ENCODE data around the gene C1QTNF8.

The C1QTNF8 gene

DNA sequence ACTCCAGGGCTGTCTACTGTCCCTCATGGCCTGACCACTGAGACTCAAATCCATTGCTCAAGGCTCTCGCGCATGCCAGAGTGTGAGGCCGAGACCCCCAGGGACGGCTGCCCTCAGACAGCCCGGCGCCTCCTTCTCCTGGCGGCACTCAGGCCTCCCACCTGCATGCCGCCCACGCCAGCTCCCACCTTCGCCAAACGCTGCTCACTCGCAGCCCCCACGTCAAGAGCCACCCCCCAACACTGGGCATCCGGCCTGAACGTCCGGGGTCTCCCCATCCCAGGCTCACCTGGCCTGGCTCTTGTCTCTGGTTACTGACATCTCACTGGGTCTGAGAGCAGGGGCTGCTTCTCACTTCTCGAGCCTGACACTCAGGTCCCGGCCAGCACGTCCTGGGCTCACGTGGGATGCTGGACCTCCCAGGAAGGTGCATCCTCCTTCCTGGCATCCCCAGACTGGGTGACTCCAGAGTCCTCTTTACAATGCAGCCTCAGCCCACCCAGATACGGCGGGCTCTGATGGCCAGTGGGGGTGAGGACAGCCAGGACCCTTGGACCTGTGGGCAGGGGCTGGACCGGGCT, 44.6 kb upstream of the C1QTNF8 start:
- no peaks in the 10 kb centered on the region for H3K9me2 ChIP-seq (ENCODE audit: low read depth, low read length)
- TF ChIP-seq, protein P1, sequence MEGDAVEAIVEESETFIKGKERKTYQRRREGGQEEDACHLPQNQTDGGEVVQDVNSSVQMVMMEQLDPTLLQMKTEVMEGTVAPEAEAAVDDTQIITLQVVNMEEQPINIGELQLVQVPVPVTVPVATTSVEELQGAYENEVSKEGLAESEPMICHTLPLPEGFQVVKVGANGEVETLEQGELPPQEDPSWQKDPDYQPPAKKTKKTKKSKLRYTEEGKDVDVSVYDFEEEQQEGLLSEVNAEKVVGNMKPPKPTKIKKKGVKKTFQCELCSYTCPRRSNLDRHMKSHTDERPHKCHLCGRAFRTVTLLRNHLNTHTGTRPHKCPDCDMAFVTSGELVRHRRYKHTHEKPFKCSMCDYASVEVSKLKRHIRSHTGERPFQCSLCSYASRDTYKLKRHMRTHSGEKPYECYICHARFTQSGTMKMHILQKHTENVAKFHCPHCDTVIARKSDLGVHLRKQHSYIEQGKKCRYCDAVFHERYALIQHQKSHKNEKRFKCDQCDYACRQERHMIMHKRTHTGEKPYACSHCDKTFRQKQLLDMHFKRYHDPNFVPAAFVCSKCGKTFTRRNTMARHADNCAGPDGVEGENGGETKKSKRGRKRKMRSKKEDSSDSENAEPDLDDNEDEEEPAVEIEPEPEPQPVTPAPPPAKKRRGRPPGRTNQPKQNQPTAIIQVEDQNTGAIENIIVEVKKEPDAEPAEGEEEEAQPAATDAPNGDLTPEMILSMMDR (IDR thresholded peaks at IDR 0.05; ENCODE audit: low read length), result no peak
- TF ChIP-seq EZH2 (IDR thresholded peaks at IDR 0.05; ENCODE audit: borderline replicate concordance, low read length), result no peak
- no peak overlapping the region for H3K4me2 ChIP-seq (ENCODE audit: low read length)
- H4K20me1 ChIP-seq (ENCODE audit: insufficient read depth, low read length), result no peaks in the 10 kb centered on the region
- H3K4me3 ChIP-seq (ENCODE audit: low read depth, low read length, poor library complexity, severe bottlenecking), result no peak overlapping the region
- no peak overlapping the region for H3K27ac ChIP-seq (ENCODE audit: low read depth, low read length, poor library complexity, severe bottlenecking)
- no peak overlapping the region for H2AFZ ChIP-seq (ENCODE audit: low read length)
- H3K4me1 ChIP-seq (ENCODE audit: insufficient read depth, low read length, severe bottlenecking), result no peaks in the 10 kb centered on the region
- no peak overlapping the region for H3K9ac ChIP-seq (ENCODE audit: low read length)
- no peaks in the 10 kb centered on the region for H3K9me3 ChIP-seq (ENCODE audit: low read length)
- H3K36me3 ChIP-seq (ENCODE audit: insufficient read depth, low read length), result no peaks in the 10 kb centered on the region
- H3K79me2 ChIP-seq (ENCODE audit: insufficient read depth, low read length), result no peaks in the 10 kb centered on the region
- no peaks in the 10 kb centered on the region for H3F3A ChIP-seq (ENCODE audit: insufficient read depth, low read length)
- H3K27me3 ChIP-seq (ENCODE audit: insufficient read depth, low read length), result peaks cover 3% of the 10 kb centered on the region; the same call in 1 of the 2 replicates

DNA sequence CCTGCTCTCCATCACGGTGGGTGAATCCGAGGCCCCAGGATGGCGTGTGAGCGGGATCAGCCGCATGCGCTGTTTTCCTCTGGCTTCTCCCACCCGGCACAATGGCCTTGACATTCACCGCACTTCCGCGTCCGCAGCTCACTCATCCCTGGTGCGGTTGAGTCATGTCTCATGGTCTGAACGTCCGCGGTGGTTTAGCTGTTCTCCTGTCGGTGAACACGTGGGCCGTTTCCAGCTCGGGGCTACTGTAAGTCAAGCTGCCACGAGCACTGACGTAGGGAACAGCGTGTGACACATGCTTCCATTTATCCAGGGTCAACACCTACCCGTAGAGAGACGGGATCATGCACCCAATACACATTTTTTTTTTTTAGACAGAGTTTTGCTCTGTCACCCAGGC, 41.6 kb upstream of the C1QTNF8 start:
- Histone ChIP-seq H3K4me3 (ENCODE audit: low read depth, low read length, poor library complexity, severe bottlenecking) (no peak overlapping the region), H2AFZ (ENCODE audit: low read length) (no peak overlapping the region), H3K4me2 (ENCODE audit: low read length) (no peak overlapping the region), H3K27me3 (ENCODE audit: insufficient read depth, low read length) (peaks cover 3% of the 10 kb centered on the region; the same call in 1 of the 2 replicates), H3K9me2 (ENCODE audit: low read depth, low read length) (no peaks in the 10 kb centered on the region), H3K9ac (ENCODE audit: low read length) (no peak overlapping the region), H3K4me1 (ENCODE audit: insufficient read depth, low read length, severe bottlenecking) (no peaks in the 10 kb centered on the region), H3K27ac (ENCODE audit: low read depth, low read length, poor library complexity, severe bottlenecking) (no peak overlapping the region), H3F3A (ENCODE audit: insufficient read depth, low read length) (no peaks in the 10 kb centered on the region), H3K9me3 (ENCODE audit: low read length) (no peaks in the 10 kb centered on the region), H3K79me2 (ENCODE audit: insufficient read depth, low read length) (no peaks in the 10 kb centered on the region), H3K36me3 (ENCODE audit: insufficient read depth, low read length) (no peaks in the 10 kb centered on the region), H4K20me1 (ENCODE audit: insufficient read depth, low read length) (no peaks in the 10 kb centered on the region)
- no peak for TF ChIP-seq EZH2 (IDR thresholded peaks at IDR 0.05; ENCODE audit: borderline replicate concordance, low read length)
- TF ChIP-seq, protein P1 (IDR thresholded peaks at IDR 0.05; ENCODE audit: low read length), result no peak

DNA sequence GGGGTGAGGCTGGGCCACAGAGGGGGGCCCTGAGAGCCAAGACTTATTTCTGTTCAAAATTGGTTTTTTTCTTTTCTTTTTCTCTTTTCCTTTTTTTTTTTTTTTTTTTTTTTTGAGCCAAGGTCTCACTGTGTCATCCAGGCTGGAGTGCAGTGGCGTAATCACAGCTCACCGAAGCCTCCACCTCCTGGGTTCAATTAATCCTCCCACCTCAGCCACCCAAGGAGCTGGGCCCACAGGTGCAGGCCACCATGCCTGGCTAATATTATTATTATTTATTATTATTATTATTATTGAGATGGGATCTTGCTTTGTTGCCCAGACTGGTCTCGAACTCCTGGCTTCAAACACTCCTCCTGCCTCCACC, 39.4 kb upstream of the C1QTNF8 start:
- H2AFZ ChIP-seq (ENCODE audit: low read length), result no peak overlapping the region
- H3K4me2 ChIP-seq (ENCODE audit: low read length), result no peak overlapping the region
- H3K36me3 ChIP-seq (ENCODE audit: insufficient read depth, low read length), result no peaks in the 10 kb centered on the region
- no peaks in the 10 kb centered on the region for H3K9me2 ChIP-seq (ENCODE audit: low read depth, low read length)
- no peak overlapping the region for H3K27ac ChIP-seq (ENCODE audit: low read depth, low read length, poor library complexity, severe bottlenecking)
- no peaks in the 10 kb centered on the region for H3K9me3 ChIP-seq (ENCODE audit: low read length)
- no peak overlapping the region for H3K9ac ChIP-seq (ENCODE audit: low read length)
- H3K4me1 ChIP-seq (ENCODE audit: insufficient read depth, low read length, severe bottlenecking), result no peaks in the 10 kb centered on the region
- TF ChIP-seq, protein P1 (IDR thresholded peaks at IDR 0.05; ENCODE audit: low read length), result no peak
- no peak for TF ChIP-seq EZH2 (IDR thresholded peaks at IDR 0.05; ENCODE audit: borderline replicate concordance, low read length)
- H3F3A ChIP-seq (ENCODE audit: insufficient read depth, low read length), result no peaks in the 10 kb centered on the region
- no peaks in the 10 kb centered on the region for H4K20me1 ChIP-seq (ENCODE audit: insufficient read depth, low read length)
- no peak overlapping the region for H3K4me3 ChIP-seq (ENCODE audit: low read depth, low read length, poor library complexity, severe bottlenecking)
- peaks cover 3% of the 10 kb centered on the region; the same call in 1 of the 2 replicates for H3K27me3 ChIP-seq (ENCODE audit: insufficient read depth, low read length)
- no peaks in the 10 kb centered on the region for H3K79me2 ChIP-seq (ENCODE audit: insufficient read depth, low read length)

All from OCI-LY1 (cell line).